Natural killer cell (primary cell): ENCODE measurements around the gene POLR2M. TPM values are rescaled to one million over a fixed set of nuclear protein-coding genes. Genes with fewer than 3 reads are reported as not detected.

Experiments
- ATAC-seq, 3 donors: fragments of 150-1000 bp in 2 of 3; fragments of 200-7000 bp in 1 of 3; cut with Tn5 transposase; 1 replicate in 1 of 3; 2 replicates in 2 of 3; pipeline ENCODE4 v1.10.0; 2021; ENCODE audit warnings: mild to moderate bottlenecking in 2 of 3, moderate library complexity in 2 of 3
- DNase-seq, 2 donors: peaks; one replicate each; pipeline versions ENCODE4 v3.0.0 to v3.0.0-alpha.2; 2013 to 2021; ENCODE audit warnings: mixed read lengths in 1 of 2
- H3K27ac ChIP-seq: one replicate; pipeline ENCODE4 v1.5.1; 2013; ENCODE audit warnings: mild to moderate bottlenecking, low read length
- H3K27me3 ChIP-seq: one replicate; pipeline ENCODE4 v1.6.1; 2013; ENCODE audit warnings: low read length; ENCODE audit not compliant: control insufficient read depth, insufficient read depth
- H3K36me3 ChIP-seq: one replicate; pipeline ENCODE4 v1.6.1; 2013; ENCODE audit warnings: low read length; ENCODE audit not compliant: control insufficient read depth, insufficient read depth
- H3K4me1 ChIP-seq: one replicate; pipeline ENCODE4 v1.6.1; 2013; ENCODE audit warnings: low read length; ENCODE audit not compliant: control insufficient read depth, insufficient read depth
- H3K4me3 ChIP-seq: one replicate; pipeline ENCODE4 v1.5.1; 2013; ENCODE audit warnings: low read length
- H3K9me3 ChIP-seq: one replicate; pipeline ENCODE4 v1.6.1; 2013; ENCODE audit warnings: low read length; ENCODE audit not compliant: control insufficient read depth, insufficient read depth
- H3K27ac Mint-ChIP-seq, 2 donors: one replicate each; pipeline ENCODE4 v1.8.0; 2022; ENCODE audit warnings: mild to moderate bottlenecking in 2 of 2, mixed read lengths in 2 of 2, moderate library complexity in 1 of 2
- H3K27me3 Mint-ChIP-seq, 2 donors: one replicate each; pipeline ENCODE4 v1.8.0; 2022; ENCODE audit warnings: low read depth in 2 of 2, mixed read lengths in 2 of 2
- H3K36me3 Mint-ChIP-seq: one replicate; pipeline ENCODE4 v1.8.0; 2022; ENCODE audit warnings: mixed read lengths
- H3K4me1 Mint-ChIP-seq, 2 donors: one replicate each; pipeline ENCODE4 v1.8.0; 2022; ENCODE audit warnings: mixed read lengths in 2 of 2
- H3K4me3 Mint-ChIP-seq: one replicate; pipeline ENCODE4 v1.8.0; 2022; ENCODE audit warnings: mild to moderate bottlenecking, moderate library complexity, mixed read lengths
- H3K9me3 Mint-ChIP-seq, 2 donors: one replicate each; pipeline ENCODE4 v1.8.0; 2022; ENCODE audit warnings: mixed read lengths in 2 of 2
- WGBS: methylation state at CpG from one replicate; pipeline ENCODE4 v1.1.7; 2013; ENCODE audit warnings: missing lambda C conversion rate; ENCODE audit not compliant: insufficient coverage; 5-methylcytosine and 5-hydroxymethylcytosine counted together
- intact Hi-C: fragments of 100-400 bp; cut with micrococcal nuclease; formaldehyde crosslinking; loops from one replicate; pipeline ENCODE4 v1.14.2; 2022
- total RNA-seq, 4 donors: library from RNA; stranded (reverse); fragments of 120-200 nt in 1 of 4; gene quantifications; one replicate each; pipeline versions ENCODE4 v1.2.3 to v1.2.4, GENCODE V29; 2013 to 2022
- TF ChIP-seq, protein P1 (sequence below): fragments of 200-600 bp; IDR thresholded peaks from one replicate; pipeline ENCODE4 v1.8.0; 2022; ENCODE audit warnings: antibody characterized with exemption

The POLR2M gene
- total RNA-seq, 3 donors from 2014 or later (not counting 1 experiment from before 2014, with no cell fraction given), result 74.0 to 109 (median 94.9) TPM

- intact Hi-C loops, result no loop called here
- H3K4me3 ChIP-seq, result no peak overlapping the region
- H3K27me3 Mint-ChIP-seq, result peaks cover 7 to 15% of the 10 kb centered on the region in 2 donors
- H3K27ac ChIP-seq, result no peak overlapping the region
- TF ChIP-seq, protein P1, sequence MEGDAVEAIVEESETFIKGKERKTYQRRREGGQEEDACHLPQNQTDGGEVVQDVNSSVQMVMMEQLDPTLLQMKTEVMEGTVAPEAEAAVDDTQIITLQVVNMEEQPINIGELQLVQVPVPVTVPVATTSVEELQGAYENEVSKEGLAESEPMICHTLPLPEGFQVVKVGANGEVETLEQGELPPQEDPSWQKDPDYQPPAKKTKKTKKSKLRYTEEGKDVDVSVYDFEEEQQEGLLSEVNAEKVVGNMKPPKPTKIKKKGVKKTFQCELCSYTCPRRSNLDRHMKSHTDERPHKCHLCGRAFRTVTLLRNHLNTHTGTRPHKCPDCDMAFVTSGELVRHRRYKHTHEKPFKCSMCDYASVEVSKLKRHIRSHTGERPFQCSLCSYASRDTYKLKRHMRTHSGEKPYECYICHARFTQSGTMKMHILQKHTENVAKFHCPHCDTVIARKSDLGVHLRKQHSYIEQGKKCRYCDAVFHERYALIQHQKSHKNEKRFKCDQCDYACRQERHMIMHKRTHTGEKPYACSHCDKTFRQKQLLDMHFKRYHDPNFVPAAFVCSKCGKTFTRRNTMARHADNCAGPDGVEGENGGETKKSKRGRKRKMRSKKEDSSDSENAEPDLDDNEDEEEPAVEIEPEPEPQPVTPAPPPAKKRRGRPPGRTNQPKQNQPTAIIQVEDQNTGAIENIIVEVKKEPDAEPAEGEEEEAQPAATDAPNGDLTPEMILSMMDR, result no peak
- no peak for DNase-seq
- no peaks in the 10 kb centered on the region for H3K36me3 Mint-ChIP-seq
- H3K27me3 ChIP-seq, result no peaks in the 10 kb centered on the region
- H3K36me3 ChIP-seq, result no peaks in the 10 kb centered on the region
- H3K4me1 ChIP-seq, result no peaks in the 10 kb centered on the region
- no peak for ATAC-seq
- no CpG with 5 or more reads among the region's 1 CpG for WGBS
- H3K4me3 Mint-ChIP-seq, result no peak overlapping the region
- H3K27ac Mint-ChIP-seq, result no peak overlapping the region
- no peaks in the 10 kb centered on the region for H3K4me1 Mint-ChIP-seq
- no peaks in the 10 kb centered on the region for H3K9me3 ChIP-seq
- H3K9me3 Mint-ChIP-seq, result no peaks in the 10 kb centered on the region
These were observed 15.4 kb upstream of the POLR2M start for GRCh38 chr15:57691082-57691481.

- peaks cover 15 to 16% of the 10 kb centered on the region in 2 donors for H3K27me3 Mint-ChIP-seq
- H3K27ac ChIP-seq, result no peak overlapping the region
- no peaks in the 10 kb centered on the region for H3K9me3 Mint-ChIP-seq
- DNase-seq (no peak), ATAC-seq (no peak)
- no peaks in the 10 kb centered on the region for H3K27me3 ChIP-seq
- 90% methylated on average over 1 of the region's 1 CpG for WGBS
- H3K27ac Mint-ChIP-seq, result no peak overlapping the region
- no peaks in the 10 kb centered on the region for H3K4me1 Mint-ChIP-seq
- H3K4me1 ChIP-seq, result no peaks in the 10 kb centered on the region
- H3K36me3 Mint-ChIP-seq, result no peaks in the 10 kb centered on the region
- no peaks in the 10 kb centered on the region for H3K9me3 ChIP-seq
- no peaks in the 10 kb centered on the region for H3K36me3 ChIP-seq
- TF ChIP-seq, protein P1, result no peak
- no peak overlapping the region for H3K4me3 ChIP-seq
- no peak overlapping the region for H3K4me3 Mint-ChIP-seq
- intact Hi-C loops, result no loop called here
These were observed 13.8 kb upstream of the POLR2M start for GRCh38 chr15:57692709-57693108.

- intact Hi-C loops, result no loop called here
- H3K27ac Mint-ChIP-seq, result no peak overlapping the region
- Histone ChIP-seq H3K4me1 (no peaks in the 10 kb centered on the region), H3K9me3 (no peaks in the 10 kb centered on the region), H3K36me3 (no peaks in the 10 kb centered on the region), H3K27ac (no peak overlapping the region), H3K27me3 (no peaks in the 10 kb centered on the region), H3K4me3 (no peak overlapping the region)
- no peak overlapping the region for H3K4me3 Mint-ChIP-seq
- TF ChIP-seq, protein P1, result no peak
- 80% methylated on average over 1 of the region's 1 CpG for WGBS
- H3K36me3 Mint-ChIP-seq, result no peaks in the 10 kb centered on the region
- no peak for DNase-seq
- H3K4me1 Mint-ChIP-seq, result no peaks in the 10 kb centered on the region
- H3K27me3 Mint-ChIP-seq, result peaks cover 20 to 28% of the 10 kb centered on the region in 2 donors
- H3K9me3 Mint-ChIP-seq, result no peaks in the 10 kb centered on the region
- no peak for ATAC-seq
These were observed 12.2 kb upstream of the POLR2M start for GRCh38 chr15:57694279-57694678.

- no peaks in the 10 kb centered on the region for H3K36me3 Mint-ChIP-seq
- Histone ChIP-seq H3K9me3 (no peaks in the 10 kb centered on the region), H3K4me3 (no peak overlapping the region), H3K4me1 (no peaks in the 10 kb centered on the region), H3K27me3 (peaks cover 5% of the 10 kb centered on the region), H3K36me3 (no peaks in the 10 kb centered on the region), H3K27ac (no peak overlapping the region)
- H3K4me1 Mint-ChIP-seq, result no peaks in the 10 kb centered on the region
- no peak overlapping the region for H3K4me3 Mint-ChIP-seq
- no peak for ATAC-seq
- TF ChIP-seq, protein P1, result no peak
- intact Hi-C loops, result no loop called here
- WGBS, result 75% methylated on average over 5 of the region's 5 CpGs
- DNase-seq, result no peak
- peaks cover 35 to 46% of the 10 kb centered on the region in 2 donors for H3K27me3 Mint-ChIP-seq
- H3K27ac Mint-ChIP-seq, result no peak overlapping the region
- no peaks in the 10 kb centered on the region for H3K9me3 Mint-ChIP-seq
These were observed 10.4 kb upstream of the POLR2M start for GRCh38 chr15:57696146-57696545.
